HG03196 (cell line): Measurements from ENCODE around the gene LILRA2.
"Not testable (repeated sequence)": the region's sequence is repeated elsewhere in the genome, so short reads cannot be mapped to it uniquely, and the experiment has no call there.

Experiments
- ATAC-seq: cut with Tn5 transposase; IDR thresholded peaks from one replicate; pipeline ENCODE4 v1.9.1; 2021; ENCODE audit not compliant: unreplicated experiment

Gene LILRA2

DNA sequence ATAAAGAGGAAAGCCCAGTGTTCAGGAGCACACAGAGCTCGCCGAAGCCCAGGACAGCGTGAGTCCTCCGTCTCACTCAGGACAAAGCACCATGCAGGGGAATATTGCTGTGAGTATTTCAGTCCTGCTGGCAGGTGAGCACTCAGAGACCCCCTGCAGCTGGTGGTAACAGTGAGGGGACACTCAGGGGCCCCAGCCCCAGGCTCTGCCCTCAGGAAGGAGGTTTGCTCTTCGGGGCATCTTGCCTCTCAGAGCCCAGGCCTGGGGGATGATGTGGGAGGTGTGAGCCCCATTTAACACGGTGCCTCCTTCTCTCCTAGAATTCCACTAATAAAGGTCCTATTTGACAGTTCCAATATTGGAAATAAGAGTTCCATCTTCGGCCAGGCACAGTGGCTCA is 34.6 kb downstream of the LILRA2 start:
- ATAC-seq: no peak

DNA sequence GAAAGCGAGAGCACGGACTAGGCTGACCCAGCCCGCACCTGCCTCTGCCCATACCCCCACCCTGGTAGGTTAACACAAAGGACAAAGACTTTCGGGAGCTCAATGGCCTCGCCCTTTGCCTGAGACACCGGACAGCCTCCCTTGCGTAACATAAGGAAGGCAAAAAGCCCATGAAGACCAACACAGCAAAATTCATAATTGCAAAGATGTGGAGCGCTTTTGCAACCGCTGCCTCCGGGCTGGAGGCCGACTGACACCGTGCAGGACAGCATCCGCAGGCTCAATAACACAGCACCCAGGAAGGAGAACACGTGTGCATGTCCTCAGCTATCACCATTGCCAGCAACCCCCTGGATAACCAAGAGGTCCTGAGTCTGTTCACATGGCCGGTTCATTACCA is 35.2 kb downstream of the LILRA2 start:
- ATAC-seq: no peak

- ATAC-seq: no peak
These were observed 35.8 kb downstream of the LILRA2 start for GRCh38 chr19:54609356-54609791.

DNA sequence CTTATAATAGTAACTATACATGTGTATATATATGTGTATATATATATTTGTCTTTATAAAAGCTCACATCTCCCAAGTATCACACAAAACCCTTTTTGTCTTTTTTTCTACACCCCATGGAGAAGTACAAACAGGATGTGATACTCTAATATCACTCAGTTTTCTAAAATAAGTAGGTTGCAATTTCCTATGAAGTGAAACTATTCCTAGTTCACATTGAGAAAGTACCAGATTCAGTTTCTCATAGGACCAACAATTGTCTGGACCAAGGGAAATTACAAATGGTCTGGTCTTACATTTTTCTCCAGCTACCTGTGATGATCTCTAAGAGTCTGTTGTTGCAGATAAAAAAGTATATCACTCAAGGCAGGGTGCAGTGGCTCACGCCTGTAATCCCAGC is 38.8 kb downstream of the LILRA2 start:
- ATAC-seq: no peak

- no peak for ATAC-seq
These were observed 41.1 kb downstream of the LILRA2 start for GRCh38 chr19:54614726-54615125.

DNA sequence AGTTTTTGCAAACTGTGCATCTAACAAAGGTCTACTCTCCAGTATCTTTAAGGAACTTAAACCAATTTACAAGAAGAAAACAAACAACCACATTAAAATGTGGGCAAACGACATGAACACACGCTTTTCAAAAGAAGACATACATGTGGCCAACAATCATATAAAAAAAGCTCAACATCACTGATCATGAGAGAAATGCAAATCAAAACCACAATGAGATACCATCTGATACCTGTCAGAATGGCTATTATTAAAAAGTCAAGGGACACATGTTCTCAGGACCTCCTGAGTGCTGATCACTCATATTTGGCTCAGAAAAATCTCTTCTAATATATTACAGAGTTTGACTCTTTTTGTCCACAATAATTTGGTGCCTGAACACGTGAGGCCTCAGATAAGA is 42.5 kb downstream of the LILRA2 start:
- ATAC-seq: no peak

GRCh38 chr19:54616821-54617560 is 43.4 kb downstream of the LILRA2 start:
- peak; percentile 81 for ATAC-seq

- ATAC-seq: no peak
These were observed 46.9 kb downstream of the LILRA2 start for GRCh38 chr19:54620464-54620863.

- no peak for ATAC-seq
These were observed 48.8 kb downstream of the LILRA2 start for GRCh38 chr19:54622431-54622830.

GRCh38 chr19:54624234-54624633 is 50.6 kb downstream of the LILRA2 start:
- ATAC-seq: peak; percentile 10

DNA sequence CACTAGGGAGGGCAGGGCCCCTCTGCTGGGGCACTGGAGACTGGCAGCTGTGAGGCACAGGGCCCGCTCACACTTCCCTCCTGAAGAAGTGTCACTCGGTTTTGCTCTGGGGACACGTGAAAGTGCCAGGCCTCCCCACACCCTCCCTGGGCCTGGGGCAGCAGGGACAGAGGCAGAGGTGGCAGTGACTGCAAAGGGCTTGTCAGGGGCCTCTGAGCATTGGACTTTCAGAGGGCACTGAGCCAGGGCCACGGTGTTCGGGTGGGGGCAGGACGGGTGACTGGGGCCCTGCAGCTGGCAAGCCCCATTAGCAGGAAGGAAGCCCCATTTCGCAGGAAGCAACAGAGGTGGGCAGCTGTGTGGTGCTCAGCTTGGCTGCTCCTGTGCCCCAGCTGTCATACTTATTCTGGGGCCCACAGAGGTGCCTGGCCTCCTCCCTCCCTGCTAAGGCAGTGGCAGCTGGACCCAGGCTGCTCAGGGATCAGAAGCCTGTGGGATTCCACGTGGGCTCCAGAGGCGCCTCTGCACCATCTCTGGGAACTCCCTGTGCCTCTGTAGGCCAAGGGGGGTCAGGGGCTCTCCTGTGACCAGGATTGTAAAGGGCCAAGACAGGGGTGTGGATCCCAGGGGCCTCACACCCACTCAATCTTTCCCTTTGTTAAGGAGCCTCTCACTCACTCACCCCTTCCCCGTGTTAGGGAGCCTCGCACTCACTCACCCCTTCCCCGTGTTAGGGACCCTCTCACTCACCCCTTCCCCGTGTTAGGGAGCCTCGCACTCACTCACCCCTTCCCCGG is 51.5 kb downstream of the LILRA2 start:
- ATAC-seq: peak; percentile 41

DNA sequence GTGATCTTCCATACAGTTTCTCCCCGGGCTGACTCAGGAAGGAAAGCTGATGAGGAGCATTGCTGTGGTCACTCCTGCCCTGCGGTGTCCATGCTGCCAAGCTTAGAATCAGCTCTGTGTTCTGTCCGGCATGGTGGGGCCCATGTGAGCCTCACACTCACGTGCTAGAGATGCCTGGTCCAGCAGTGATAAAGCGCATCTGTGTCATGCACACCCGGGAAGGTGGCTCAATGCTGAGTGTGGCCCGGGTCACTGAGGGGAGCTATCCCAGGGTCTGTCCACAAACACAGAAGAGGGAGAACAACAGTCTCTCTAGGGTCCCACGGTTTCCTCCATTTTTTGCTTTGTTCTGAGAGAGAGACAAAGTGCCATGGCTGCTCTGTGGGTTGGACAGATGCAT is 53.2 kb downstream of the LILRA2 start:
- ATAC-seq: no peak

- not testable (repeated sequence) for ATAC-seq
These were observed 54.3 kb downstream of the LILRA2 start for GRCh38 chr19:54627912-54628311.

DNA sequence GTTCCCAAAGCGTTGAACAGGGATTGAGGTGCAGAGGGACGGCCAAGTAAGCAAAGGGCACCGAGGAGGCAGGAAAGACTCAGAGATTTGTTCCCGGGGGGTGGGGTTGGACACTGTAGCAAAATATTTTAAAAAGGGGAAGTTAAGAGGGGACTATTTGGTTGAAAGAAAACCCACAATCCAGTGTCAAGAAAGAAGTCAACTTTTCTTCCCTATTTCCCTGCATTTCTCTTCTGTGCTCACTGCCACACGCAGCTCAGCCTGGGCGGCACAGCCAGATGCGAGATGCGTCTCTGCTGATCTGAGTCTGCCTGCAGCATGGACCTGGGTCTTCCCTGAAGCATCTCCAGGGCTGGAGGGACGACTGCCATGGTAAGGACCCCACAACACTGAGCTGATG is 56.7 kb downstream of the LILRA2 start, which contains the start of gene LILRB1:
LILRB1 (plus strand) TSS at position 223 of the 400 bp plus-strand sequence. CDS start 590 bp downstream, outside the sequence.
- not testable (repeated sequence) for ATAC-seq

- no peak for ATAC-seq
These were observed 57.2 kb downstream of the LILRA2 start for GRCh38 chr19:54630782-54631181.

DNA sequence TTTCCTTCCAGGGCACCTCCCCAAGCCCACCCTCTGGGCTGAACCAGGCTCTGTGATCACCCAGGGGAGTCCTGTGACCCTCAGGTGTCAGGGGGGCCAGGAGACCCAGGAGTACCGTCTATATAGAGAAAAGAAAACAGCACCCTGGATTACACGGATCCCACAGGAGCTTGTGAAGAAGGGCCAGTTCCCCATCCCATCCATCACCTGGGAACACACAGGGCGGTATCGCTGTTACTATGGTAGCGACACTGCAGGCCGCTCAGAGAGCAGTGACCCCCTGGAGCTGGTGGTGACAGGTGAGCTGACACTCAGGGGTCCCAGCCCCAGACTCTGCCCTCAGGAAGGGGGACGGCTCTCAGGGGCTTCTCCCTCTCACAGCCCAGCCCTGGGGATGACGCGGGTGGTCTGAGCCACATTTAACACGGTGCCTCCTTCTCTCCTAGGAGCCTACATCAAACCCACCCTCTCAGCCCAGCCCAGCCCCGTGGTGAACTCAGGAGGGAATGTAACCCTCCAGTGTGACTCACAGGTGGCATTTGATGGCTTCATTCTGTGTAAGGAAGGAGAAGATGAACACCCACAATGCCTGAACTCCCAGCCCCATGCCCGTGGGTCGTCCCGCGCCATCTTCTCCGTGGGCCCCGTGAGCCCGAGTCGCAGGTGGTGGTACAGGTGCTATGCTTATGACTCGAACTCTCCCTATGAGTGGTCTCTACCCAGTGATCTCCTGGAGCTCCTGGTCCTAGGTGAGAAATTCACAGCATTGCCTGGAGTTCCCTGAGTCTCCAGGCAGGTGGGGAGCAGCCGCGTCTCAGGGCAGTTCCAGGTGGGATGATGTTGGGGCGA is 58.1 kb downstream of the LILRA2 start:
- not testable (repeated sequence) for ATAC-seq

- ATAC-seq: not testable (repeated sequence)
These were observed 58.9 kb downstream of the LILRA2 start for GRCh38 chr19:54632517-54632916.

DNA sequence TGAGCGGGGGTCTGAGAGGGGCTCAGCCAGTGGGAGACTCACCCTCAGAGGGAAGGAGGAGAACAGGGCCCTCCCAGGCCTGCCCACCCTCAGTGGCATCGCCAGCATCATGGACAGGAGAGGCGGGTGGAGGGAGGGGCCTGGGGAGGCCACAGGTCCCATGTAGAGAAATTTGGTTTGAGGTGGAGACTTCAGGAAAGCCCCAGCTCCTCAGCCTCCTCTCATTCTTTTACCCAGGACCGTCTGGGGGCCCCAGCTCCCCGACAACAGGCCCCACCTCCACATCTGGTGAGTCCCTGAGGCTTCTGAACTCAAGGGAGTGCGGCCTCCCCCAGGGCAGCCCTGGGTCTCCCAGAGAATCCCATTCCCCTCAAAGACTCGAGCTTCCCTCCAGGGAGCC is 59.8 kb downstream of the LILRA2 start:
- no peak for ATAC-seq

DNA sequence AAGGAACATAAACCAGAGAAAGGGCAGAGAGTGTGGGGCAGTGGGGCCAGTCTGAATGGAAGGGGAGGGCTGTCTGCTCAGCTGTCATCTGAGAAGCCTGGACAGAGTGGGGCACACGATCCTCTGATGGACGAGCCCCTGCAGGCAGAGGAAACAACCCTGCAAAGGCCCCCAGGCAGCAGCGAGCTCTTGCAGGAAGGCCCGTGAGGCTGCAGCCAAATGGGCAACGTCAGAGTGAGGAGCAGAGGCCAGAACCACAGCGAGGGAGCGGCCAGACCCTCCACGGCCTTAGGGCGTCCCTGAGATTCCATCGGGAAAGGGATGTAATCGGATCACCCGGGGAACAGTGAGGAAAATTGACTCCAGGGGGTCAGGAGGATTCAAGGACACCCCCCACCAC is 62.5 kb downstream of the LILRA2 start:
- not testable (repeated sequence) for ATAC-seq

DNA sequence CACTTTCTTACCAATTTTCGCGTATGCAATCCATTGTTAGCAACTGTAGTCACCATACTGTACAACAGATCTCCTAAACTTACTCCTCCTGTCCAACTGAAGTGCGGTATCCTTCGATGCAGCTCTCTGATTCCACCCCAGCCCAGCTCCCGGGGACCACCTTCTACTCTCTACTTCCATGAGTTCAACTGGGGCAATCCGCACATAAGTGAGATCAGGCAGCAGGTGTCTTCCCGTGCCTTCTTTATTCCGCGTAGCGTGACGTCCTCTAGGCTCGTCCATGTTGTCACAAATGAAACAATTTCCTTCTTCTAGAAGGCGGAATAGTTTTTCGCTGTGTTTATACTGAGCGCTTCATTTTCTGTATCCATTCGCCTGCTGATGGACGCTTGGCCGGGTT is 65.1 kb downstream of the LILRA2 start:
- no peak for ATAC-seq
